GM12874 (cell line): ENCODE data around the gene PDGFRA.

Experiments used
- TF ChIP-seq, protein P1 (sequence below): IDR thresholded peaks from 2 replicates; pipeline ENCODE4 v1.5.1; 2011; ENCODE audit warnings: low read depth, mild to moderate bottlenecking, control low read depth, low read length, moderate library complexity; ENCODE audit not compliant: insufficient read depth

Gene PDGFRA

DNA sequence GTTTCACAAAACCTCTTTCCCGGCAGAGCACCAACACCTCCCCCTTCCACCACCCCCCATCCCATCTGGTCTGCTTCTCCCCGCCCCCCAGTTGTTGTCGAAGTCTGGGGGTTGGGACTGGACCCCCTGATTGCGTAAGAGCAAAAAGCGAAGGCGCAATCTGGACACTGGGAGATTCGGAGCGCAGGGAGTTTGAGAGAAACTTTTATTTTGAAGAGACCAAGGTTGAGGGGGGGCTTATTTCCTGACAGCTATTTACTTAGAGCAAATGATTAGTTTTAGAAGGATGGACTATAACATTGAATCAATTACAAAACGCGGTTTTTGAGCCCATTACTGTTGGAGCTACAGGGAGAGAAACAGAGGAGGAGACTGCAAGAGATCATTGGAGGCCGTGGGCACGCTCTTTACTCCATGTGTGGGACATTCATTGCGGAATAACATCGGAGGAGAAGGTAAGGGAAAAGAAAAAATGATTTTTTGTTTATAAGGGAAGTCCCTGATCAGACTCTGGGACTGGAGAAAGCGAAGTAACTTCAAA is at the start of gene PDGFRA:
TSS of gene PDGFRA (plus strand) at position 333 of the 541 bp plus-strand sequence. CDS start 29,476 bp downstream, outside the sequence.
- TF ChIP-seq, protein P1, sequence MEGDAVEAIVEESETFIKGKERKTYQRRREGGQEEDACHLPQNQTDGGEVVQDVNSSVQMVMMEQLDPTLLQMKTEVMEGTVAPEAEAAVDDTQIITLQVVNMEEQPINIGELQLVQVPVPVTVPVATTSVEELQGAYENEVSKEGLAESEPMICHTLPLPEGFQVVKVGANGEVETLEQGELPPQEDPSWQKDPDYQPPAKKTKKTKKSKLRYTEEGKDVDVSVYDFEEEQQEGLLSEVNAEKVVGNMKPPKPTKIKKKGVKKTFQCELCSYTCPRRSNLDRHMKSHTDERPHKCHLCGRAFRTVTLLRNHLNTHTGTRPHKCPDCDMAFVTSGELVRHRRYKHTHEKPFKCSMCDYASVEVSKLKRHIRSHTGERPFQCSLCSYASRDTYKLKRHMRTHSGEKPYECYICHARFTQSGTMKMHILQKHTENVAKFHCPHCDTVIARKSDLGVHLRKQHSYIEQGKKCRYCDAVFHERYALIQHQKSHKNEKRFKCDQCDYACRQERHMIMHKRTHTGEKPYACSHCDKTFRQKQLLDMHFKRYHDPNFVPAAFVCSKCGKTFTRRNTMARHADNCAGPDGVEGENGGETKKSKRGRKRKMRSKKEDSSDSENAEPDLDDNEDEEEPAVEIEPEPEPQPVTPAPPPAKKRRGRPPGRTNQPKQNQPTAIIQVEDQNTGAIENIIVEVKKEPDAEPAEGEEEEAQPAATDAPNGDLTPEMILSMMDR = no peak

DNA sequence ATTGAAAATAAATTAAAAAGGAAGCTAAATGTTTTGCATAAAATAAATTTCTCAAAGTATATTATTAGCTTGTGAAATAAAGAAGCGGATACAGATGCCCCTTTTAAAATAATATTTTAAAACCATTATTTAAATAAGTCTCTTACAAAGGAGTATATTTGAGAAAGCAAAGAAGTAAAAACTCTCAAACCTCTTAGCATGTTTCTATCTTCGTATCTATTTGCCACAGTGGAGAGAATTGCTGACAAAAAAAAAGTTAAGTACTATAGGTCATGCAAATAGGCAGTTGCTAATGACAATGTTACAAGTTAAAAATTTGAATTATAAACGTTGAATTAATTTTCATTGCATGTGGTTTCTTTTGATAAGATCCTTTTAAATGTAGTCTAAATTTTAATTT is 44.5 kb upstream of the PDGFRA start:
- TF ChIP-seq, protein P1 = no peak

DNA sequence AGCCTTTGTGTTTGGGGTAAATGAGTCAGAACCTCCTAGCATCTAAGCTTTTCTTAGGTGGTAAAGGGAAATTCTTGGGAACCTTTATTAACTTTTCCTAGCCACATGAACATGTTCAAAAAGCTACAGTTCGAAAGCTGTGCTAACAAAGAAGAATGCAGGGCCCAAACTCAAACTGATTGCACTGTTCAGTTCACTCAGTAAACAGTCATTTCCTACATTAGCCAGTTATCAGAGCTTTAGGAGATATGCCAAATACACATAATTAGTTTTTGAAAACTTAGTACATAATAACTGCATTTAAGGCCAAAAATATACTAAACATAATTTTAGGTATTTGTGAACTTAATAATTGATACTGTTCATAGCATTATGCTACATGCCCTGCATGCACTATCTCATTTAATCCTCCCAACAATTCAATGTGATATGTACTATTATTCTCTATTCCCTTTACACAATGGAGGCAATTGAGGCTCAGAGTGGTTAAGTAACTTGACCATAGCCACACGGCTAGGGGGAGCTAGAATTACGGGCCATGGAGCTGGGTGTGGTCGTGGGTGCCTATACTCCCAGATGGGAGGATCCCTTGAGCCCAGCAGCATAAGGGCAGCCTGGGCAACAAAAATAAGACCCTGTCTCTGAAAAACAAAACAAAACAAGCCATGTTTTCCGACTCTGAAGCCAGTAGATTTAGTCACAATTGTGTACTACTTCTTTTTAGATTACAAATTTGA is 43.9 kb upstream of the PDGFRA start:
- TF ChIP-seq, protein P1 = no peak

DNA sequence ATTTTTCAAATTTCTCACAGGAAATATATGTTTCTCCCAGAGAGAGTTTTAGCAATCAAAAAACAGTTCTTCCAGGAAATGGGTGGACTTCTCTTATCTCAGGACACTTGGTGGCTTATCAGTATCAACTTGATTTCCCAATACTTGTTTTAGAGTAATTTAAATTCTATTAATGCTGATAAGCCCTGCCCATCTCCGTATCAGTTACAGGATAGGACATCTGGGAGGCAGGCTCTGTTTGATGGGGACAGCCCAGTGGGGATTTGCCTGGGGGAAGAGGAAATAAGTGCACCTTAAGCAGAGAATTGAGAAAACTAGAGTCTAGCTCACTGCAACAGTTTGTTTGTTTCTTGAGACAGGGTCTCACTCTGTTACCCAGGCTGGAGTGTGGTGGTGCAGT is 43.2 kb upstream of the PDGFRA start:
- TF ChIP-seq, protein P1 = no peak

DNA sequence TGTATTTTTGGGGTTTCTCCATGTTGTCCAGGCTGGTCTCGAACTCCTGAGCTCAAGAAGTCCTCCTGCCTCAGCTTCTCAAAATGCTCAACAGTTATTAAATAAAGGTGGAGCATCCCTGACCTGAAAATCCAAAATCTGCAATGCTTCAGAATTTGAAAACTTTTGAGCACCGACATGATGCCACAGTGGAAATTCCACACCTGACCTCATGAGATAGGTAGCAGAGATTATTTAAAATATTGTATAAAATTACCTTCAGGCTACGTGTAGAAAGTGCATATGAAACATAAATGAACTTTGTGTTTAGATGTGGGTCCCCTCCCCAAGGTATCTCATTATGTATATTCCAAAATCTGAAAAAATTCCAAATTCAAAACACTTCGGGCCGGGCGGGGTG is 42.7 kb upstream of the PDGFRA start:
- TF ChIP-seq, protein P1 = no peak

GRCh38 chr4:54187148-54187547 is 41.9 kb upstream of the PDGFRA start:
- TF ChIP-seq, protein P1 = no peak

DNA sequence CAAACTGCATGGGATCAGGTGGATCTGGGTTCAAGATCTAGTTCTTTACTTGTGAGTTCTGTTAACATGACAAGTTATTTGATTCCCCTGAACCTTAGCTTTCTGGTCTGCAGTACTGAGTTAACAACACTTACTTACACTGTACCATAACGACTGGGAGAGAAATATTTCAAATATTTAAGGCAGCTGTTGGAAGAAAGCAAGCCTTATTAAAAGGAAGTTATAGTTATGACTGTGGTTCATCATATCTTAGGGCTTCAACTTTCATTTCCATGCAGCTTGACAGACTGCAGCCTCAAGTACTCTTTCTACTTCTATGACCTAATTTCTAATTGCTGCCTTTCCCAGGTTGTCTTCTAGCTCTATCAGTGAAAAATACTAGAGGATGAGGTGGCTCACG is 40.0 kb upstream of the PDGFRA start:
- TF ChIP-seq, protein P1 = no peak
